A673 (cell line): Measurements from ENCODE around the gene NDUFS3. TPM values are rescaled to one million over a fixed set of nuclear protein-coding genes. Genes with fewer than 3 reads are reported as not detected.
"Not testable (repeated sequence)": the region's sequence is repeated elsewhere in the genome, so short reads cannot be mapped to it uniquely, and the experiment has no call there.

ENCODE experiments used
- BruUV-seq: library from RNA; stranded (reverse); fragments of 400-500 nt; replicated peaks from 2 replicates; lab custom pipeline; 2021; lab: Mats Ljungman, UMichigan
- CTCF ChIA-PET: fragments of 300-600 bp; sonication (Branson Sonifier 250); formaldehyde crosslinking; loops from one replicate; lab custom pipeline; 2022; ENCODE audit warnings: antibody characterized with exemption; lab: Charles Lee
- POLR2A ChIA-PET: fragments of 300-600 bp; sonication (Branson Sonifier 250); formaldehyde crosslinking; loops from one replicate; lab custom pipeline; 2022; ENCODE audit warnings: antibody characterized with exemption; ENCODE audit not compliant: low non-redundant PET; lab: Charles Lee
- DNase-seq: peaks from one replicate; pipeline ENCODE4 v3.0.0-alpha.2; 2015; ENCODE audit warnings: low spot score
- H3K27ac ChIP-seq: fragments of 200-600 bp; sonication (generic); 2 replicates; pipeline ENCODE4 v1.5.1; 2016; ENCODE audit warnings: mixed run types, low read depth, mild to moderate bottlenecking, mixed read lengths, antibody characterized with exemption, low read length; ENCODE audit not compliant: poor library complexity, severe bottlenecking
- H3K27me3 ChIP-seq: fragments of 200-600 bp; sonication (generic); replicated peaks from 2 replicates; pipeline ENCODE4 v1.6.1; 2017; ENCODE audit warnings: mixed run types, low read depth, mild to moderate bottlenecking, mixed read lengths, antibody characterized with exemption, low read length; ENCODE audit not compliant: insufficient read depth, poor library complexity
- H3K36me3 ChIP-seq: fragments of 200-600 bp; sonication (generic); 2 replicates; pipeline ENCODE4 v1.6.1; 2016; ENCODE audit warnings: mixed run types, mild to moderate bottlenecking, mixed read lengths, antibody characterized with exemption, low read length; ENCODE audit not compliant: insufficient read depth, poor library complexity, severe bottlenecking
- H3K4me1 ChIP-seq: fragments of 200-600 bp; sonication (generic); 2 replicates; pipeline ENCODE4 v1.6.1; 2017; ENCODE audit warnings: mixed run types, mild to moderate bottlenecking, mixed read lengths, antibody characterized with exemption, low read length; ENCODE audit not compliant: insufficient read depth, poor library complexity, severe bottlenecking
- H3K4me3 ChIP-seq: fragments of 200-600 bp; sonication (generic); 2 replicates; pipeline ENCODE4 v1.5.1; 2016; ENCODE audit warnings: low read depth, mixed run types, mild to moderate bottlenecking, mixed read lengths, low read length; ENCODE audit not compliant: poor library complexity, severe bottlenecking
- H3K9me3 ChIP-seq: fragments of 200-600 bp; sonication (generic); 2 replicates; pipeline ENCODE4 v1.6.1; 2016; ENCODE audit warnings: mixed run types, low read depth, mild to moderate bottlenecking, mixed read lengths, antibody characterized with exemption, low read length; ENCODE audit not compliant: poor library complexity, severe bottlenecking
- EZH2 ChIP-seq: fragments of 200-600 bp; sonication (generic); IDR thresholded peaks from 2 replicates; pipeline ENCODE4 v1.6.1; 2017; ENCODE audit warnings: borderline replicate concordance, low read depth, mild to moderate bottlenecking, mixed read lengths, antibody characterized with exemption, low read length; ENCODE audit not compliant: poor library complexity, severe bottlenecking
- intact Hi-C: fragments of 100-400 bp; cut with micrococcal nuclease; formaldehyde crosslinking; loops from one replicate; pipeline ENCODE4 v1.10.0; 2022; ENCODE audit not compliant: unreplicated experiment
- total RNA-seq: library from RNA; stranded (reverse); gene quantifications from 2 replicates; pipeline ENCODE4 v1.2.3, GENCODE V29; 2021
- TF ChIP-seq, protein P1 (sequence below): fragments of 300-800, 200-600 bp; sonication (generic); conservative IDR thresholded peaks from 2 replicates; pipeline ENCODE4 v1.5.1; 2017; ENCODE audit warnings: low read depth, mild to moderate bottlenecking, antibody characterized with exemption, low read length, moderate library complexity, mixed read lengths

NDUFS3 gene
- total RNA-seq, 1 experiment from 2014 or later, result 444 TPM

GRCh38 chr11:47558695-47559094 lies 20.2 kb upstream of the NDUFS3 start:
- ChIA-PET POLR2A (no interaction called here), CTCF (interaction anchor here (0.7 kb wide), 1 partner anchor 15 kb away, joined by 5 read pairs; no protein-coding TSS in a partner anchor)
- DNase-seq, result no peak
- no peaks in the 10 kb centered on the region for H3K9me3 ChIP-seq
- no peaks in the 10 kb centered on the region for H3K27me3 ChIP-seq
- intact Hi-C loops, result no loop called here
- no peak overlapping the region for H3K27ac ChIP-seq
- BruUV-seq, result no TSS peak
- H3K4me1 ChIP-seq, result no peaks in the 10 kb centered on the region
- TF ChIP-seq EZH2, result no peak
- TF ChIP-seq, protein P1, sequence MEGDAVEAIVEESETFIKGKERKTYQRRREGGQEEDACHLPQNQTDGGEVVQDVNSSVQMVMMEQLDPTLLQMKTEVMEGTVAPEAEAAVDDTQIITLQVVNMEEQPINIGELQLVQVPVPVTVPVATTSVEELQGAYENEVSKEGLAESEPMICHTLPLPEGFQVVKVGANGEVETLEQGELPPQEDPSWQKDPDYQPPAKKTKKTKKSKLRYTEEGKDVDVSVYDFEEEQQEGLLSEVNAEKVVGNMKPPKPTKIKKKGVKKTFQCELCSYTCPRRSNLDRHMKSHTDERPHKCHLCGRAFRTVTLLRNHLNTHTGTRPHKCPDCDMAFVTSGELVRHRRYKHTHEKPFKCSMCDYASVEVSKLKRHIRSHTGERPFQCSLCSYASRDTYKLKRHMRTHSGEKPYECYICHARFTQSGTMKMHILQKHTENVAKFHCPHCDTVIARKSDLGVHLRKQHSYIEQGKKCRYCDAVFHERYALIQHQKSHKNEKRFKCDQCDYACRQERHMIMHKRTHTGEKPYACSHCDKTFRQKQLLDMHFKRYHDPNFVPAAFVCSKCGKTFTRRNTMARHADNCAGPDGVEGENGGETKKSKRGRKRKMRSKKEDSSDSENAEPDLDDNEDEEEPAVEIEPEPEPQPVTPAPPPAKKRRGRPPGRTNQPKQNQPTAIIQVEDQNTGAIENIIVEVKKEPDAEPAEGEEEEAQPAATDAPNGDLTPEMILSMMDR, result no peak
- no peaks in the 10 kb centered on the region for H3K36me3 ChIP-seq
- no peak overlapping the region for H3K4me3 ChIP-seq

DNA sequence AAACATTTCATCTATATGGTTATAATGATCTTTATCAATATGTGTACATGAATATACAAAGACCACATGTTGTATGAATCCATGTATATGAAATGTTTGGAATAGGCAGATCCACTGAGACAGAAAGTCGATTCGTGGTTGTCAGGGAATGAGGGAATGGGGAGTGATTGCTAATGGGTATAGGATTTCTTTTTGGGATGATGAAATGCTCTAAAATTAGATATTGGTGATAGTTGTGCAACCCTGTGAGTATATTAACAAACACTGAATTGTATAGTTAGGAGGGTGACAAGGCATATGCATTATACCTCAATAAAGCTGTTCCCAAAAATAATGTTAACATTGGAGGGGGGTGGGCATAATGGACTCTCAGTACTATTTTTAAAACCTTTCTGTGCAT lies 18.4 kb upstream of the NDUFS3 start:
- DNase-seq, result no peak
- Histone ChIP-seq H3K4me3 (no peak overlapping the region), H3K36me3 (no peaks in the 10 kb centered on the region), H3K4me1 (peaks cover 10% of the 10 kb centered on the region), H3K27ac (no peak overlapping the region), H3K27me3 (no peaks in the 10 kb centered on the region), H3K9me3 (no peaks in the 10 kb centered on the region)
- no TSS peak for BruUV-seq
- no peak for TF ChIP-seq EZH2
- TF ChIP-seq, protein P1, result no peak
- CTCF ChIA-PET, result interaction anchor here (0.6 kb wide), 1 partner anchor 205 kb away, joined by 3 read pairs; no protein-coding TSS in a partner anchor
- POLR2A ChIA-PET, result interaction anchor here (0.6 kb wide), 1 partner anchor 586 kb away, joined by 8 read pairs; no protein-coding TSS in a partner anchor
- intact Hi-C loops, result loop anchor here (10.0 kb wide), 1 partner anchor 294 kb away; no protein-coding TSS in a partner anchor

GRCh38 chr11:47562393-47562792 lies 16.5 kb upstream of the NDUFS3 start:
- DNase-seq, BruUV-seq, CTCF ChIA-PET, H3K27ac ChIP-seq, H3K9me3 ChIP-seq, H3K36me3 ChIP-seq, H3K4me3 ChIP-seq, H3K27me3 ChIP-seq: not testable (repeated sequence)
- peaks cover 10% of the 10 kb centered on the region for H3K4me1 ChIP-seq
- POLR2A ChIA-PET, result interaction anchor here (0.6 kb wide), 1 partner anchor 156 kb away, joined by 7 read pairs; no protein-coding TSS in a partner anchor
- intact Hi-C loops, result loop anchor here (10.0 kb wide), 1 partner anchor 292 kb away; no protein-coding TSS in a partner anchor

- peaks cover 10% of the 10 kb centered on the region for H3K4me1 ChIP-seq
- intact Hi-C loops, result loop anchor here (10.0 kb wide), 1 partner anchor 290 kb away; no protein-coding TSS in a partner anchor
- POLR2A ChIA-PET, result interaction anchor here (0.6 kb wide), 1 partner anchor 978 kb away, joined by 6 read pairs; no protein-coding TSS in a partner anchor
- H3K4me3 ChIP-seq, BruUV-seq, H3K36me3 ChIP-seq, DNase-seq, H3K27ac ChIP-seq, H3K27me3 ChIP-seq, H3K9me3 ChIP-seq: not testable (repeated sequence)
- CTCF ChIA-PET, result interaction anchor here (0.7 kb wide), 1 partner anchor 11 kb away, joined by 3 read pairs; no protein-coding TSS in a partner anchor
Measured at GRCh38 chr11:47564366-47564765, 14.5 kb upstream of the NDUFS3 start.
